HG02970 (cell line): Measurements from ENCODE around the gene ZNF197.
"Not testable (repeated sequence)": the region's sequence is repeated elsewhere in the genome, so short reads cannot be mapped to it uniquely, and the experiment has no call there.

Experiments
- ATAC-seq: cut with Tn5 transposase; IDR thresholded peaks from one replicate; pipeline ENCODE4 v1.9.1; 2021; ENCODE audit warnings: mild to moderate bottlenecking, moderate library complexity, moderate number of reproducible peaks; ENCODE audit not compliant: unreplicated experiment, low FRiP score

ZNF197 gene

DNA sequence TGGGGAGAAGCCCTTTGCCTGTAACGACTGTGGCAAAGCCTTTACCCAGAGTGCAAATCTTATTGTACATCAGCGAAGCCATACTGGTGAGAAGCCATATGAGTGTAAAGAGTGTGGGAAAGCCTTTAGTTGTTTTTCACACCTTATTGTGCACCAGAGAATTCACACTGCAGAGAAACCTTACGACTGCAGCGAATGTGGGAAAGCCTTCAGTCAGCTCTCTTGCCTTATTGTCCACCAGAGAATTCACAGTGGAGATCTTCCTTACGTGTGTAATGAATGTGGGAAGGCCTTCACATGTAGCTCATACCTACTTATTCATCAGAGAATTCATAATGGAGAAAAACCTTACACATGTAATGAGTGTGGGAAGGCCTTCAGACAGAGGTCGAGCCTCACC, 34.6 kb downstream of the ZNF197 start:
- no peak for ATAC-seq

DNA sequence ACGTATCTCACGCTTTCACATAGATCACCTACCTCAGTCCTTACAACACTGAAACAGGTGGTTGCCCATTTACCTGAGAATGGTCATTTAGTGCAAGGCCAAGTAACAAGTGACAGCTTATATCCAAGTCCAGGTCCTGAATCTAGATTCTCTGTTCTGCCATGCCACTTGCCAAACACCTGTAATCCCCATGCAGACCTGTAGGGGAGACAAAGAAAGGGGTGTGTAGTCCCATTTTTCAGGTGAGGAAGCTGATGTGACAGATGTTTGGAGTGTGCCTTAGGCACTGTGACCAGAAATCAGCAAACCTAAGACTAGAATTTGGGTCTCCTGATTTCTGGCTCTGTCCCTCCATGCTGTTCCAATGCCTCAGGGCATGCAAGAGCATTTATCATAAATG, 36.4 kb downstream of the ZNF197 start:
- ATAC-seq, result no peak

DNA sequence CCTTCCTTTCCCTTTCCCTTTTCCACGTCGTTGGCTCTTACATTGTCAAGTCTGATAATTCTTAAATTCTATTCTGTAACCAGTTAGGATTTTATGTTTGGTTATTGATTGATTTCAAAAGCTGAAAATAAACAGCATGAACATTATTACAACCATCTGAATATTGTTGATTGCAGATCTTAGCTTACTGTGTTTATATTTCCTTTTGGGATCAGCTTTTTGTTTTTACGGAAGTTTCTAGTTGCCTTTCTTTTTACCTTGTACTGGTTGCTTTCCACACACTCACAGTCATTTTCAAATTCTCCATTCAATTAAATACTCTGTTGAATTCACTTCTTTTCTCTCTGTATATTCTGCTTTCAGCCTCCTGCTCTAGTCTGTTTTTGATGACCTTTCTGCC, 40.3 kb downstream of the ZNF197 start:
- ATAC-seq, result no peak

DNA sequence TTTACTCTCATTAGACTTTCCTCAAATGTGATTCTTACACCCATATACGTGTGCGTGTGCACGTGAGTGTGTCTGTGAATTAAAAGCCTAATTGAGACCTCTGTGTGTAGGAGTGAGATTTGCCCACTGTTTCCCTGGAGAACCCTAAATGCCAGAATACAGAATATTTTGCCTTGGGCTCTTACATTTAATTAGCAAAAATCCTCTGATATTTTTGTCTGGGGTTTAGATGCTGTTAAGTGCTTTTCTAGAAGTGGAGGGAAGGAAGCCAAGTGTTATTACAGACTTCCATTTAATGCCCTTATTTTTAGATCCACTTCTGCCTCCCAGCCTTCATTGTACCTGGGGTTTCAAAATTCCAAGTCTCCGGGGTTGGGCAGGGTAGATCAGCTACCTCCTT, 41.5 kb downstream of the ZNF197 start:
- ATAC-seq, result no peak

DNA sequence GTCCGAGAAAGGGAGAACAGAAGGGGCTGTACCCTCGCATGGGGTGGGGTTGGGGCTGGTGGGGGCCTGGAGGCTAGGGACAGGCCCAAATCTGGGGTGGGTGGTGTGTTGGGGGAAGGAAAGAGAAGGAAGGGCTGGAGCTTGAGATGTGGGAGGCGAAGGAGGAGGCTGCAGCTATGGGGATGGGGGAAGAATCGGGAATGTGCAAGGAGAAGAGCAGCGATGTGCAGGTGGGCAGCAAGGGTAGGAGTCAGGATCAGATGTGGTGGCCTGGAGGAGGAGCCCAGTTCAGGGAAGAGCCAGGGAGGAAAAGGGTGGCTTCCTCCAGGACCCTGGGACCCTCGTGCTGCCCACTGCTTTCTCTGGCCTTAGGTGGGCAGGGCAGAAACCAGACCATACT, 44.9 kb downstream of the ZNF197 start:
- no peak for ATAC-seq

DNA sequence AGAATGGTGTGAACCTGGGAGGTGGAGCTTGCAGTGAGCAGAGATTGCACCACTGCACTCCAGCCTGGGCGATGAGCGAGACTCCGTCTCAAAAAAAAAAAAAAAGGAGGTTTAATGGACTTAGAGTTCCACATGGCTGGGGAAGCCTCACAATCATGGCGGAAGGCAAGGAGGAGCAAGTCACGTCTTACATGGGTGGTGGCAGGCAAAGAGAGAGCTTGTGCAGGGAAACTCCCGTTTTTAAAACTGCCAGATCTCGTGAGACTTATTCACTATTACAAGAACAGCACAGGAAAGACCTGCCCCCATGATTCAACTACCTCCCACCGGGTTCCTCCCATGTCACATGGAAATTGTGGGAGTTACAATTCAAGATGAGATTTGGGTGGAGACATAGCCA, 48.6 kb downstream of the ZNF197 start:
- ATAC-seq, result not testable (repeated sequence)

DNA sequence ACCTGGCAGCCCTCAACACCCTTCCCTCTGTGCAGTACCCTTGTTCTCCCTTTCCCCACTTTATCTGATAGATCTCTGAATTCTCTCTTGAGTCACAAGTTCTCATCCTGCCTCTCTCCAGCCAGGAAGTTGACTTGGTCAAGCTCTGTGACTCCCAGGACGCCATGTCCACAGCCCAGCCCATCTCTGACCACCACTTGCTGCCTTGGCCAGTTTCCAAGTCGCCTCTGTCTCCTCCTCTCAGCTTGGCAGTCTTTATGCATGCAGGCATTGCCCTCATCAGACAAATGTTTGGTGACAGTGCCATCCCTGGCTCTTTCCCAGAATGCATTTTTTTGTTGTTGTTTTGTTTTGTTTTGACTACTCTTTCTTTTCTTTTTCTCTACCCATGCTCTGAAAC, 49.4 kb downstream of the ZNF197 start:
- no peak for ATAC-seq

DNA sequence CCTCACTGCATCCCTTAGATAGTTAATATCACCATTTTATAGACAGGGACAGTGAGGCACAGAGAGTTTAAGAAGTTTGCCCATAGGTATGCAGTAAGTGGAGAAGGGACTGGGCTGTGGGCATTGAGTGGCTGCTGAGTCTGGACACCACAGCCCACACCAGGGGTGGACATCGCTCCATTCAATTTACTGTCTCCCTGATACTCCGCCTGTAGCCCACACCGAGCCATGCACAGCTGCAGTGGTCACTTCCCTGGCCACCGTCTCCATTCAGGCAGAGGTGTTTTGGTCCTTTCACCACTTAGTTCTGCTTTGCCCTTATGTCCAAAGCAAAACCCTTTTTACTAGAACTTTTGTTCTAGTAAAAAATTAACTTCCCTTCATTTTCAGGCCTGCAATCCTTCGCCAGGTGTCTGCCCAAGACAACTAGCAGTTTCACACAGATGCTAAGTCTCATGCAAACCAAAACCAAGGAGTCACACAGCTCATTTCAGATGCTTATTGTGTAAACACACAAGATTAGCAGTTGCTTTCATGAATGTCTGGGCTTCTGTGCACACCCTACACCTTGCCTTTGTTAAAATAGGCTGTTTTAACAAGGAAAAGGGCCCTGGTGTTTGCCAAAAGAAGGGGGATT, 53.8 kb downstream of the ZNF197 start:
- ATAC-seq, result no peak

DNA sequence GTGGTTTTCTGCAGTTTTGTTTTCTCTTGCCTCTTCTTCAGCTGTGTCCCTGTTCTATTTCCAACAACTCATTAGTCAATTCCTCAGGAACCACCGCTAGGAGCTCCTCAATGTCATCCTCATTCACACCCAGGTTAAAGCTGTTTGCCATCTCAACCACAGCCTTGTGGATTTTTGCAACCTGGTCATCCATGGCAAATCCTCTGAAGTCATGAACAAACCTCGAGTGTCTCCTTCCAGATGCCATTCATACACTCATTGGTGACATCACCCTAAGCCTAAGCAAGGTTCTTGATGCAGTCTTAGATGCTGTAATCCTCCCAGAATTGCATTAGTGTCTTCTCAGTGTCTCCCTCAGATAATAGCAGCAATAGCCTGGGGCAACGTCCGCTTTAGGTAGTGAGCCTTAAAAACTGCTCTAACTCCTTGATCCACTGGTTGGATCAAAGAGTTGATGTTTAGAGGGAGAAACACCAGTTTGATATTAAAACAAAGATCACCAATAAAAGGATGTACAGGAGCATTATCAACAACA, 56.2 kb downstream of the ZNF197 start:
- ATAC-seq, result no peak

DNA sequence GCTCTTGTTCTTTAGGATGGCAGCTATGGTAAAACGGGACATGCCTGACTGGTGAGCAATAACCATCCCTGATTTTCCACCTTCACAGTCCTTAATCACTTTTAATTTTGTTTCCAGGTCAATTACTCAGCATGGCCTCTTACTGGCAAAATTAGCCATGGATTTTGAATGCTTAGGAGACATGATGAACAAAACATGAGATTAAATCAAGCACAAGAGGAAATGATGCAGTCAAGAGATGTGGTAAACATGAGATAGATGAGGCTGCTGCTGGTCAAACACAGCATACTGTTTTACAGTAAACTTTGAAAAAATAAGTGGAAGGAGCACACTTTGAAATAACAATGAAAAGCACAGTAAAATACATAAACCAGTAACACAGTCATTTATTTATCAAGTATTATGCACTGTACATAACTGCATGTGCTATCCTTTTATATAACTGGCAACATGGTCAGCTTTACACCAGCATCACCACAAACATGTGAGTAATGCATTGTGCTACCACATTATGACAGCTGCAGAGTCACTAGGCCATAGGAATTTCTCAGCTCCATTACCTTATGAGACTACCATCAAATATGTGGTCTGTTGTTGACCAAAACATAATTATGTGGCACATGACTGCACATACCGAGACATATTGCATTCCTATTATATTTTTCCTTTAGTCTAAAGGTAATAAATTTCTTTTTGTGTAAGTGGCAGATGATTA, 57.5 kb downstream of the ZNF197 start:
- no peak for ATAC-seq

DNA sequence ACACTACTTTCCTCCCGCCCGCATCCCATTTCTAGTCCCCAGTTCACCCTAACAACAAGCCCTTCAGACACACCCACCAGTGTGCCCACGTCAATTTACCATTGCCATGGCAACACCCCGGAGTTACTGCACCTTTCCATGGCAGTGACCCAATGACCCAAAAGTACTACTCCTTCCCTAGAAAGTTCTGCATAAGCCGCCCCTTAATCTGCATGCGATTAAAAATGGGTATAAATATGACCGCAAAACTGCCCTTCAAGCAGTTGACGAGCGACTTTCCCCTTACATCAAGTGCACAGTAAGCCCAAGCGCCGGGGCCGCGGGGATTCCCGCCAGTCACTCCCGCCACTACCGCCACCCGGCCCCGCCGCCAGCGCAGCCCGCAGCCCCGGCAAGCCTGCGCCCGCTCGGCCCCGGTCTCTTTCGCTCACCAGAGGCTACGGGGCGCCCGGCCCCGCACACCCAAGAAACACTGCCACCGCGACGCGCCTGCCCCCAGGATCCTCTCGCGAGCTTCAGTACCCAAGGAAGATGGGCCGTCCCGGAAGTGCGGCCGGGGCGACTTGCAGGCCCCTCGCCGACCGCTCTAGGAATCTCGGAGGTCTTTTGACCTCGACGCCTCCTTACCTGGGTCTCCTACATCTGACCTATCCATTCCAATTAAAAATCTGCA, 60.4 kb downstream of the ZNF197 start:
- no peak for ATAC-seq

DNA sequence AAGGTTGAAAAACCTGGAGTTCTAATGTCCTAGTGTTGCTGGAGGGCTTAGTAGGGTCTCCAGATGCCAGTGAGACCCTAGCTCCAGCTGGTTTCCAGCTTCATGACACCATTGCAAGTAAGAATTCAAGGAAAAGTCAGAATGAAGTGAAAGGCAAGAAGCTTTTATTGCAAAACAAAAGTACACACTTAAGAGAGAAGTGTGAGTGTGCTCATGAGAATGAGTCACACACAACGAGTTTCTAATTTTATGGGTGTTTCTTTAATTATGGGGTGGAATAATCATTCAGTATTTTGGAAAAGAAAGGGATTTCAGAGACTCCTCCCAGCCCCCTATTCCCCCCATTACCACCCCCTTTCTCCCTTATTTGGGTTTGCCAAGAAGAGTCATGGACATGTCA, 63.1 kb downstream of the ZNF197 start:
- ATAC-seq, result no peak
